ENCODE results near the gene ATP6AP1.
A peak's percentile ranks its signal among the peaks of the same experiment; 100 is the strongest.

The ATP6AP1 gene

DNA sequence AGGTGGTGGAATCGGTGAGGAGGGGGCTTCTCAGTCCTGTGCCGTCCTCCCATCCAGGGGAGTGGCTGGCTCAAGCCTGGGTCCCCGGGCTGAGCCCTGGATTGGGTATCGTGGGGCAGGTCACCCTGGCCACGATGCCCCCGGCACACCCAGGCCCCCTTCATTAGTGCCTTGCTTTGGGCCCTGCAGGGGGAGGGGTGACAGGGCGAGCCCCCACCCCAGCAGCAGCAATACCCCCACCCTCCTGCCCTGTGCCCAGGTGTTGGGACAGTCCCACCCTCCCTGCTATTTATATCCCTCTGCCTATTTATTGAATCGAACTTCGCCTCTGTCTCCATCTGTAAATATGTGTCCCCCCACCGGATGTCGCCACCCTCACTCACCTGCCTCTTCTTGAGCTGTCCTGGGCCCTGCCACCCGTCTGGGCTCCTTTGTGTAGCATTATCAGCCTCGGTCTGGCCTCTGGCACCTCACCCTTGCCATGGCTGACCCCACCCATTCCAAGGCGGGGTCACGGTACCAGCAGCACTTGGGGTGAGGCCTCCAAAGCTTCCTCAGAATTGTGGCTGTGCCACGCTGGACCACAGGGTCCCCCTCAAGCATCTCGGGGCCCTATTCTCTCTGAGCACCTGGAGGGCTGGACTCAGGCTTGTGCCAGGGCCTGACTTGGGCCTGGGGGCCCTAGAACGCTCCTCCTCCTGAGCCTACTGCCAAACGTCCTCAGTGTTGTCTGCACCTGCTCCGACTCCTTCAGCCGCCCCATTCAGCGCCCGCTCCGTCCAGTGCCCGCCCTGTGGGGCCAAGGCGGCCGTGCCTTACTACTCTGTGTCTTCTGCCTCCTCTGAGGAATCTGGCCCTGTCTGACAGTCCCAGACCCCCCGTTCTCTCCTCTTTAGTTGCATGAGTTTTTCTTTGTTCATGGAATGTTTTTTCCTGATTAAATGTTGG lies 44.5 kb downstream of the ATP6AP1 start:
- DNase-seq, result no peak

DNA sequence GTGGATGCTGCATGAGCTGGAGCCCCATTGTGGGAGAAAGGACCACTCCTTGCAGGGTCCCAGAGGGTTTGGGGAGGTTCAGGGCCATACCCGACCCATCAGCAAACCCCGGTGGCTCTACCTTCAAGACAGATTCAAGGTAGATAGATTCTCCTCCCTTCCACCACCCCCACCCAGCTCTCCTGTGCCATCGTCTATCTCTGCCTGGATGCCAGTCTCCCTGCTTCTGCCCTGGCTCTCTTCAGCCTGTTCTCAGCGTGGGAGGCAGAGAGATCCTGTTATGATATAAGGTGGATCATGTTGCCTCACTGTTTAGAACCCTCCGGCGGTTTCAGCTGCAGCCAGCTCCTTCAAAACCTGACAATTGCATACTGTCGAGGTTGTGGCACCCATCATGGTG lies 45.2 kb downstream of the ATP6AP1 start:
- DNase-seq, result no peak

DNA sequence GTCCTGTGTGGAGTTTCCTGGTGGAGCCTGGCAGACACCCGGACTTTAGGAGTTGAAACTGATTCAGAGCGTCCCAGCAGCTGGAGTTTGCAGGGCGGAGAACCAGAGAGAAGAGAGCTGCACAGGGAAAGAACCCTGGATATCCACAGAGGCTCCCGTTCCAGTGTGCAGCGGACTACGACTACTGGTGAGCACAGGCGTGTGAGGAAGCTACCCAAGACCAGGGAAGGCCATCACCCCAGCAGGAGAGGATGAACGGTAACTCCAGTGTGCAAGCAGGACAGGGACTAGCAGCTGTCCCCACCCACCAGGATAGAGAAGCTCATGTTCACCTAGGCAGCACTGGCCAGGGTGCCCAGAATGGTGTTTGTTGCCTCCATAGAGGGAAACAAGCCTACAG lies 48.3 kb downstream of the ATP6AP1 start:
- DNase-seq, result no peak

DNA sequence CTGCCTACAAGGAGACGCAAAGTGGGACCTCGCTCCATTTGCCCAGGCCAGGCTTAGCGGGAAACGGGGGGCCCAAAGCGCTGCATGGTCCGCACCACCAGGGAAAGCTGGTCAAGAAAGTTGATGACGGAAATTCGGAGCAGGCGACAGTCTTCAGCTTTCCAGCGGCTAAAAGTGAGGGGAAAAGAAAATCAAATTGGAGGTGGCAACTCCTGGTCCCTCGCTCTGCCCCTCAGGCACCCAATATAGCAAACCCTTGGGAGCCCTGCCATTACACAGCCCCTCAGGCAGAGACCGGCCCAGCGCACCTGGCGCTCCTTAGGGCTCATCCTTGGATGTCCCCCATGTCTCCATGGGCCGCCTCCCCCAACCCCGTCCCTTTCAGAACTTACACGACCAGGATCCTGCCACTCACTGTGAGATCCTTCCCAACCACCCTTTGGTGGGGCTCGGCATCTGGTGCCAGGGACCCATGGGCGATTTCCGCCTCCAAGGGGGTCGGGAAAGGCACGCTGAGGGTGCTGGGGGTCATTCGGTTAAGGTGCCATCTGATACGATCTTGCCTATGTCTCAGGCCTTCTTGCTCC lies 49.5 kb downstream of the ATP6AP1 start:
- no peak for DNase-seq

DNA sequence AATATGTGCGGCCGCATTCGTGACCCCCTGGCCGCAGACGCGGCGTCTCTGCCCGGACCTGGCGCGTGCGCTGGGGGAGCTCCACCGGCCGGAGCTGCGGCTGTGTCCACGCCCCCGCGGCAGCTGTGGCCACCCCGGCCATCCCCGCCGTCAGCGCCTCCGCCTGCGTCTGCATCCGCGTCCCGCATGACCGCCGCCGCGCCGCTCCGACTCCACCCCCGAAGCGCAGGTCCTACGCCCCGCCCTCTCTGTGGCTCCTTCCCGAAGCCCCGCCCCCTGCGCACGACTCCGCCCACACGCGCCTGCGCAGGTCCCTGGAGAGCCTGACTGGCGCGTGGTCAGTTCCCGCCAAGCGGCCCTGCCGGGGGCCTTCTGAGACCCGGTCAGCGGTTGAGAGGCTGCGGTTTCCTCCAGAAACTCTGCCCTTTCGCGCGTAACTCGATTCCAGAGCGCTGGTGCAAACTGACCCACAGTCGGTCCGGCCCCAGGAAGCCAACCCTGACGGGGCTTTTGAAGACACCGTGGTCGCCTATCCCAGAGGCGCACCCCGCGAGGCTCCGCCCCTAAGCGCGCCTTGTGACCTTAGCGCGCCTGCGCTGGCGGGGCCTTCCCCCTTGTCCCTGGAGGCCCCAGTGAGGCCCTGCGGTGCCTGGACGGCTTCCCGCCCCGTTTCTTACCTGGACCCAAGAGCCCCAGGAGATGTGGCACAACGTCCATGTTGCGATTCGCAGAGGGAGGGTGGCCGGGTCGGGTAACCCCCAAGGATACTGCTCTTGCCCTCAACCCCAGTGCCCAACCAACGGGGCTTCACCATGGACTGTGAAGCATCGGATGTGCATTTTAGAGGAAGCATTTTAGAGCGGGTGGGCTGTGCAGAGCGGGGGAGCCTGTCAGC lies 50.5 kb downstream of the ATP6AP1 start, which contains the start of gene LAGE3:
Gene LAGE3, minus strand, starts transcription at position 554 of the 895 bp plus-strand sequence. Its CDS starts 366 bp downstream, at position 188.
- DNase-seq, result peak; percentile 95

DNA sequence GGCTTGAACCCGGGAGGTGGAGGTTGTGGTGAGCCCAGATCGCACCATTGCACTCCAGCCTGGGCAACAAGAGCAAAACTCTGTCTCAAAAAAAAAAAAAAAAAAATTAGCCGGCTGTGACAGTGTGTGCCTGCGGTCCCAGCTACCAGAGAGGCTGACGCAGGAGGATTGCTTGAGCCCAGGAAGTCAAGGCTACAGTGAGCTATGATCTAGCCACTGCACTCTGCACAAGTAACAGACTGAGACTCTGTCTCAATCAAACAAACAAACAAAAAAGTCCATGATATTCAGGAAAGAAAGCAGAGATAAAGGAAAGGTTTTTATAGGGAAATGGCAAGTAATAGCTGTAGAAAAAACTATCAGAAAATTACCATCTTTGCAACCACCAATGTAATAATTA lies 52.7 kb downstream of the ATP6AP1 start:
- no peak for DNase-seq

DNA sequence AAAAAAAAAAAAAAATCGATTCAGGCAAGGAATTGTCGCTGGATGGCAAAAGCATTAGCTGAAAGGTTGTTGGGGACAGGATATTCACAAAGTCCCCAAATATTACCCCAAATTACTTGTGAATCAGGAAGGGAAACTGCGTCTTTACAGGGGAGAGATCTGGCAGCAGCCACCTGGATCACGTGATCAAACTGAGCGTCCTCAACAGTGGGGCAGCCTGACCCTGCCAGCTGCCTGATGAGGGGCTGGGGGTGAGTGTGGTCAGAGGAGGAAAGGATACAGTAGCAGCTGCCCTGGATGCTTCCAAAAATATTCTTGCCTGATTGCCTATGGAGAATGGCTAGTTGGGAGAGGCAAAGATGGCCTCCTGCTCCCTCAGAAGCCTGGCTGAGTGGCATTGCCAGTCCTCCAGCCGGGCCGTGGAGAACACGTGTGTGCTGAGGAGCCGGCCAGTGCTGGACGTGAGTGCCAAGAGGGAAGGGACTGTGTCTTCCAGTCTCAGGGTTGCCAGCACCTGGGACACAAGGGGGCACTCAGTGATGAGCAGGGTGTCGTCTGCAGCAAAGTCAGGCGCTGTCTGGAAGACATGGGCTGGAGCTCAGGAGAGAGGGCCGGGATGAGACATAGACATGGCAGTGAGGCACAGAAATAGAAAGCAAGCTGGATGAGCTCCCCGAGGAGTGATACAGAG lies 53.6 kb downstream of the ATP6AP1 start:
- no peak for DNase-seq

DNA sequence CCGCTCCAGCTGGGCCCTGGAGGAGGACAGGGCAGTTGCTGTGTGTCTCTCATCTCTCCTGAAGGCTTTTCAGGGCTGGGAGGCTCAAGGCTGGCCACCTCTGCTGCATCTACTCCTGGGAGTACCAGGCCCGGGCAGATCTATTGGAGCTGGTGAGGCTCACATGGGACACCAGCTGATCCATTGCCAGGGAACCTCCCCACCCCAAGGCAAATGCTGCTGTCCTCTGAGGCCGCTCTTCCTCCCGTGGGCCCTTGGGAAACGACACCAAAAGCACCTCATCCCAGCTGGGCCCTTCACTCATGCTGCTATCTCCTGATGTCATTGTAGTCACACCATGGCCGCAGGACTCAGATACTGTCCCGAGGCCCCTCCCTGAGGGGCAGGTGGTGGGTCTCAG lies 54.3 kb downstream of the ATP6AP1 start:
- no peak for DNase-seq

DNA sequence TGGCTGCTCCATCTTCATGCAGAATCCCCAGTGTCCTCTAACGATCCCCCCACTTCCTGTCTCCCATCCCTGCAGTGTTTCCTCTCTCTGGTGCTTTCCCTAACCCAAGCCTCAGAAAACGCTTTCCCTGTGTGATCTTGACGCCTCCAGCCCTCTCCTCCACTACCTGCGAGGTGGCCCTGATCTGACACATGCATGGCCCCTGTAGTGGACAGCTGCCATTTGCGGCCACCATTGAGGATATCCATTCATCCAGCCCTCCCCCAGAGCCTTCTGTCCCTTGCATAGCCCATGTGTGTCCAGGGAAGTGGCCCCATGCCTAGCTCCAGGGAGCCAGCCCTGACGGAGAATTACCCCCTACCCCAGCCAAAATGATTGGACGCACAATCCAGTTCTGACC lies 54.8 kb downstream of the ATP6AP1 start:
- DNase-seq, result no peak

DNA sequence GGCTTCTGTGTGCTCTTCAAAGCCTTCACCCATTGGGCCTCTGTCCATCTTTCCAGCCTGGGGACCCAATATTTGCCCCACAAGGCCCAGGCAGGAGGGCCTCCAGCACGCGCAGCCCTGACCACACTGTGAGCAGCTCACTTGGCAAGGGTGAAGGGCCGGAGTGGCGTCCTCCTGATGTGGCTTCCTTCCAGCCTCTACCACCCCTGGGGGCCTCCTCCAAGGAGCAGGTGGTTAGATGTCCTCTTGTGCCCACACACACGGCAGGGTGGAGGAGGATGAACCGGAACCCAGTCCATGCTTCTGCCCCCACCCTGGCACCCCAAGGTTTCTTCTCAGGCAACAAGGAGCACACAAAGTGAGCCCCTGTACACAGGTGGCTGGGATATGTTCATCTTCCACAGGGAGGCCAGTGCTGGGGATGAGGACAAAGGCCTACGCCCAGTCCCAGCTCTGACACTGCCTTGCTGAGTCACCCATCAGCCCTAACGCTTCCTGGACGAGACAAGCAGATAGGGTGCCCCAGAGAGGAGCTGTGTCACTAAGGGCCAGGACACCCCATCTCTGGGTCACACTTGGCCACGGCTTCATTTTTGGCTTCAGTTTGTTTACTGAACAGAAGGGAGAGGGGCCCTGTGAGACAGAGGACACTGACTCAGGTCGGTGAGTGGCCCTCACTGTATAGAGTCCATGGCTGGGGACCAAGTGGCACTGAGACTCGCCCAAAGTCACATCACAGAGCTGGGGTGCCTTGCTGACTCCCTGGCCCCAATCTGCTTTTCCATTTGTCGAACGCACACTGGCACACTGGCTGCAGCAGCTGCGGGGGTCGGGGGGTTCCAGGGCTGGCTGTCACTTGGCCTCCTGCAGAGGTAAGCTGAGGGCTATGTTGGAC lies 56.0 kb downstream of the ATP6AP1 start:
- DNase-seq, result peak in 1 of 2 experiments; percentile 20

DNA sequence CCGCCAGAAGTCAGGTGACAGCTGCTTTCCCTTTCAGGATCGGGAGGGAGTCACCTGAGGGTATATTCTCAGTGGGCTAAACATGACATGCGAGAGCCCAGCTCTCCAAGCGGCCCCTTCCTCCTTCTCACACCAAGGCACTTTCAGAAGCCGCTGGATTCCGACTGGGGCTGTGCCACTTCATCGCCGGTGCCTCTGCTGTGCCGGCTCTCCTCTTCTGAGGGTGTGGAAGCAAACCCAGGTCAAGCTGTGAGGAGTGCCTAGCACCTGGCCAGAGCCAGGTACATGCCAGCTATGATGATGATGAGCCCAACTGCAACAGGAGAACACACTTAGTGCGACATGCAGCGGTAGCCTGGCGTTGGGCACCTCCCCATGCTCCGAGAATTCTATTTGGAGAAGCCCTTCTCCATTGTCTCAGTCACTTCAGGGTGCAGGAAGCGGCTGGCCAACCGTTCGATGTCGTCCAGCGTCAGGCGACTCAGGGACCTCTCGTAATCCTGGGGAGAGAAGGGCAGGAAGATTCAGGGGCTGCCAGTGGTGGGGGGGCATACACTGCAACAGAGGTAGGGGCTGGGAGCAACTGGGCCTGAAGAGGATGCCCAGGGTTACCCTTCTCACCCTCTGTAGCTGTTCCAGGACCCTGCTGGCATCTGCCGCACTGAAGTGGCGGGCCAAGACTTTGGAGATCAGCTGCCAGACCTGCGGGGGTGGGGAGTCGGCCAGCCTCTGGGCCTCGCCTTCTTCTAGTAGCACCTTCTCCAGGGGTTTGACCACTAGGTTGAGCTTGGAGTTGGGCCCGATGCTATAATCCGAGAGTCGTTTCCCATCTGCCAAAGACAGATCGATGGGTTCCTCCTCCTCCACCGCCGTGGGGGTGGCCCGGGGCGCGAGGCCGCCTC lies 56.9 kb downstream of the ATP6AP1 start:
- DNase-seq, result no peak

DNA sequence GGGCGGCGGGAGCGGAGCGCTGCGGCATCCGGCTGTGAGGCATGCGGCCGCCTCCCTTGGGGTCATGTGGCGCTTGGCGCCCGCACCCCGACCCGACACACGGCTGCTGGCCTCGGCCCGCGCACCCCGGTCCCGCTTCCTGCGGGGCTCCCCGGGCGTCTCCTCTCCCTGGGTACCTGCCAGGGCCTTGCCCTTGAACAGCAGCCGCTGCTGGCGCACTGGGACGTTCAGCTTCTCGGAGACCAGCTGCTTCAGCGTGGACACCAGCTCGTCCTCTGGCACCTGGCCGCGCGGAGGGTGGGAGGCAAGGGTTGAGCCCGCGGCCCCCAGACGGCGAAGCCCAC lies 57.5 kb downstream of the ATP6AP1 start:
- DNase-seq, result peak; percentile 22 to 31

Measured in activated CD4-positive, alpha-beta T cell treated with anti-CD3 and anti-CD28 coated beads, Interleukin-2, amount 50 U/mL, for 48 hours (primary cell).